ENCODE measurements around the gene FOXF2.
"Not testable (repeated sequence)": the region's sequence is repeated elsewhere in the genome, so short reads cannot be mapped to it uniquely, and the experiment has no call there.

The FOXF2 gene

GRCh38 chr6:1389369-1390132, at the start of gene FOXF2:
TSS of gene FOXF2 (plus strand) at chr6:1389576. CDS start at chr6:1389948, 372 bp downstream.
- DNase-seq, result no peak

GRCh38 chr6:1346101-1346500, 43.3 kb upstream of the FOXF2 start:
- DNase-seq, result no peak

GRCh38 chr6:1346558-1347091, 42.8 kb upstream of the FOXF2 start:
- no peak for DNase-seq

- no peak for DNase-seq
These were observed 42.2 kb upstream of the FOXF2 start for GRCh38 chr6:1347161-1347560.

GRCh38 chr6:1348675-1349074, 40.7 kb upstream of the FOXF2 start:
- DNase-seq, result no peak

GRCh38 chr6:1349655-1350054, 39.7 kb upstream of the FOXF2 start:
- DNase-seq, result no peak

GRCh38 chr6:1351381-1352008, 37.9 kb upstream of the FOXF2 start:
- no peak for DNase-seq

- DNase-seq, result not testable (repeated sequence)
These were observed 34.3 kb upstream of the FOXF2 start for GRCh38 chr6:1355068-1355467.

GRCh38 chr6:1361717-1362116, 27.7 kb upstream of the FOXF2 start:
- not testable (repeated sequence) for DNase-seq

- no peak for DNase-seq
These were observed 26.7 kb upstream of the FOXF2 start for GRCh38 chr6:1362643-1363042.

GRCh38 chr6:1363298-1363697, 26.1 kb upstream of the FOXF2 start:
- DNase-seq, result no peak

- no peak for DNase-seq
These were observed 25.4 kb upstream of the FOXF2 start for GRCh38 chr6:1363729-1364572.

GRCh38 chr6:1364791-1365190, 24.6 kb upstream of the FOXF2 start:
- DNase-seq, result no peak

GRCh38 chr6:1365686-1366085, 23.7 kb upstream of the FOXF2 start:
- DNase-seq, result no peak

GRCh38 chr6:1367771-1368170, 21.6 kb upstream of the FOXF2 start:
- DNase-seq, result no peak

GRCh38 chr6:1368940-1369339, 20.4 kb upstream of the FOXF2 start:
- no peak for DNase-seq

- not testable (repeated sequence) for DNase-seq
These were observed 19.7 kb upstream of the FOXF2 start for GRCh38 chr6:1369695-1370094.

GRCh38 chr6:1371933-1372332, 17.4 kb upstream of the FOXF2 start:
- no peak for DNase-seq

- no peak for DNase-seq
These were observed 16.7 kb upstream of the FOXF2 start for GRCh38 chr6:1372690-1373089.

GRCh38 chr6:1376653-1377052, 12.7 kb upstream of the FOXF2 start:
- no peak for DNase-seq

- DNase-seq, result no peak
These were observed 11.8 kb upstream of the FOXF2 start for GRCh38 chr6:1377526-1377925.

GRCh38 chr6:1378065-1379016, 11.0 kb upstream of the FOXF2 start:
- no peak for DNase-seq

Data from NCI-H1092 (cell line).